SU-DHL-6 (cell line): ENCODE results near the gene GBA2.

Source experiments
- EZH2phosphoT487 ChIP-seq: fragments of 200-600 bp; sonication (generic), shearing (Covaris generic); conservative IDR thresholded peaks from 2 replicates; pipeline ENCODE4 v1.6.1; 2018; ENCODE audit warnings: mild to moderate bottlenecking, antibody characterized with exemption, low read length, moderate library complexity, mixed read lengths
- TF ChIP-seq, protein P1 (sequence below): fragments of 200-600 bp; sonication (generic); IDR thresholded peaks from one replicate; pipeline ENCODE4 v1.5.1; 2017; ENCODE audit warnings: antibody characterized with exemption, mild to moderate bottlenecking, low read length, moderate library complexity; ENCODE audit not compliant: insufficient read depth, poor library complexity, severe bottlenecking

DNA sequence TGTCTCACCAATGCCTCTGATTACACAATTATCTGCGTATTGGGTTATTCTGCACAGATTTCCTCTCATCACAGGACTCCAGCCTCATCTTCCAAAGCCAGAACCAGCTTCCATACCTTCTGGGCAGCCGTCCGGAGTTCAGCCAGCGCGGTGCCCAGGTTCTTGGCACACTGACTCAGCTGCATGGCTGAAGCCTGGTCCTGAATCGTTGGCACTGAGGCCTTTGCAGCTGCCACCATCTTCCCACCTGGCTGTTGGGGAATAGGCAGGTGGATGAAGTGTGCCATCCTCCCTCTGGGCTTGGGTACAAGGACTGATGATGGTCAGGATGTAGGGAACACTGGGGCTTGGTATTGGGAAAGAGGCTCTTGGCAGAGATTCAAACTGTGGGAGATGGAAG is 34.9 kb downstream of the GBA2 start:
- TF ChIP-seq, protein P1, sequence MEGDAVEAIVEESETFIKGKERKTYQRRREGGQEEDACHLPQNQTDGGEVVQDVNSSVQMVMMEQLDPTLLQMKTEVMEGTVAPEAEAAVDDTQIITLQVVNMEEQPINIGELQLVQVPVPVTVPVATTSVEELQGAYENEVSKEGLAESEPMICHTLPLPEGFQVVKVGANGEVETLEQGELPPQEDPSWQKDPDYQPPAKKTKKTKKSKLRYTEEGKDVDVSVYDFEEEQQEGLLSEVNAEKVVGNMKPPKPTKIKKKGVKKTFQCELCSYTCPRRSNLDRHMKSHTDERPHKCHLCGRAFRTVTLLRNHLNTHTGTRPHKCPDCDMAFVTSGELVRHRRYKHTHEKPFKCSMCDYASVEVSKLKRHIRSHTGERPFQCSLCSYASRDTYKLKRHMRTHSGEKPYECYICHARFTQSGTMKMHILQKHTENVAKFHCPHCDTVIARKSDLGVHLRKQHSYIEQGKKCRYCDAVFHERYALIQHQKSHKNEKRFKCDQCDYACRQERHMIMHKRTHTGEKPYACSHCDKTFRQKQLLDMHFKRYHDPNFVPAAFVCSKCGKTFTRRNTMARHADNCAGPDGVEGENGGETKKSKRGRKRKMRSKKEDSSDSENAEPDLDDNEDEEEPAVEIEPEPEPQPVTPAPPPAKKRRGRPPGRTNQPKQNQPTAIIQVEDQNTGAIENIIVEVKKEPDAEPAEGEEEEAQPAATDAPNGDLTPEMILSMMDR: no peak
- no peak for TF ChIP-seq EZH2phosphoT487
